ENCODE results near the gene KLF6.

- TF ChIP-seq CTCF (IDR thresholded peaks at IDR 0.05; ENCODE audit: low read depth, low read length, poor library complexity, severe bottlenecking): no peak
- TF ChIP-seq EZH2phosphoT487 (IDR thresholded peaks at IDR 0.05; ENCODE audit: borderline replicate concordance, low read length): no peak
Observed at GRCh38 chr10:3727268-3727667, 57.7 kb downstream of the KLF6 start.

All from DOHH2 (cell line).